Thoracic aorta (tissue), 2 donors: ENCODE results near the gene AXIN1. TPM values are rescaled to one million over a fixed set of nuclear protein-coding genes. Genes with fewer than 3 reads are reported as not detected.
"Not testable (repeated sequence)": the region's sequence is repeated elsewhere in the genome, so short reads cannot be mapped to it uniquely, and the experiment has no call there.

ENCODE experiments used
- ATAC-seq: fragments of 150-250 bp; one replicate; pipeline ENCODE4 v1.8.0; 2017; ENCODE audit warnings: low read depth; ENCODE audit not compliant: insufficient number of reproducible peaks, low FRiP score
- DNase-seq: peaks from one replicate; pipeline ENCODE4 v3.0.0-alpha.2; 2020; ENCODE audit warnings: low spot score
- H3K27ac ChIP-seq, 2 donors: fragments of 200-600 bp; sonication (generic); 1 replicate in 1 of 2; 2 replicates in 1 of 2; pipeline ENCODE4 v1.5.1; 2016; ENCODE audit warnings: mild to moderate bottlenecking in 2 of 2, moderate library complexity in 2 of 2
- H3K27me3 ChIP-seq: fragments of 200-600 bp; sonication (generic); replicated peaks from 2 replicates; pipeline ENCODE4 v1.6.0; 2016; ENCODE audit warnings: mild to moderate bottlenecking; ENCODE audit not compliant: insufficient read depth
- H3K36me3 ChIP-seq: fragments of 200-600 bp; sonication (generic); one replicate; pipeline ENCODE4 v1.5.1; 2016
- H3K4me1 ChIP-seq, 2 donors: fragments of 200-600 bp; sonication (generic); 1 replicate in 1 of 2; 2 replicates in 1 of 2; pipeline versions ENCODE4 v1.5.1 to v1.6.0; 2016; ENCODE audit warnings: low read depth in 2 of 2, mild to moderate bottlenecking in 1 of 2; ENCODE audit not compliant: control insufficient read depth in 1 of 2
- H3K4me3 ChIP-seq: fragments of 200-600 bp; sonication (generic); 2 replicates; pipeline ENCODE4 v1.5.1; 2016; ENCODE audit warnings: mild to moderate bottlenecking
- H3K9me3 ChIP-seq: fragments of 200-600 bp; sonication (generic); 2 replicates; pipeline ENCODE4 v1.5.1; 2016
- total RNA-seq, 2 donors: library from RNA; depleted of rRNA; stranded (reverse); fragments of >200 nt; gene quantifications; one replicate each; pipeline versions ENCODE4 v1.1.0 to v1.2.3, GENCODE V29; 2016
- TF ChIP-seq, protein P1 (sequence below): fragments of 200-600 bp; sonication (generic); IDR thresholded peaks from one replicate; pipeline ENCODE4 v1.5.1; 2019; ENCODE audit warnings: antibody characterized with exemption

AXIN1 gene
- total RNA-seq, 2 donors from 2014 or later: 20.0 to 27.2 TPM

DNA sequence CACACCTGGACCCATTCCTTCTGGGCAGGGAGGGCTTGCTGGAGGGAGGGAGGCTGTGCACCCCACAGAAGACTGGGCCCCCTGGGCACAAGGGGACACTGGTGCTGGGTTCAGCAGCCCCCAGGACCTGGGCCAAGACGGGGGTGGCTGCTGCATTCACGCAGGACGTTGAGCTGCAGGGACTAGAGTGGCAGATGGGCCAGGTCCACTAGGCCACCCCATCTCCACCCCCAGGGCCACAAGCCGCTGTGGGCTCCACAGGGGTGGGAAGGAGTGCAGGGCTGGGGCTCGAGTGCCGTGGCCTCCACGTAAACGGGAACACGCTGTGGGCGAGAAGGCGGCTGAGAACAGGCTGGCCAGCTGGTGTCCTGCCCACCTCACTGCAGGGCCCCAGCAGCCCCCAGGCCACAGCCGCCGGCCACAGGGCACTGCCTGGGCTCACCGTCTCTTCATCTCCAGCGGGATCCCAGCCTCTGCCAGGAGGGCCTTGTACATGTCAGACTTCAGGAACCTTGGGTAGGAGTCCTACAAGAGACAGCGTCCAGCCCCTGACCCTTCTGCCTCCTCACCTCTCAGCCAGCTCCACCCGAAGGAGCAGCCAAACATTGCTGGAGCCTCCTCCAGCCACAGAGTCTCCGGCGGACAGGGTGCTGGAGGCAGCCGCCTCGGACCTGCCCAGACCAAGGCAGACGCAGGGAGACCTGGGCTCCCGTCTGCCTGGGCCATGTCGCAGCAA lies 83.3 kb downstream of the AXIN1 start:
- Histone ChIP-seq H3K27me3 (no peaks in the 10 kb centered on the region), H3K27ac (no peak overlapping the region), H3K36me3 (peaks cover under 1% of the 10 kb centered on the region), H3K4me1 (no peaks in the 10 kb centered on the region), H3K4me3 (no peak overlapping the region), H3K9me3 (no peaks in the 10 kb centered on the region)
- TF ChIP-seq, protein P1, sequence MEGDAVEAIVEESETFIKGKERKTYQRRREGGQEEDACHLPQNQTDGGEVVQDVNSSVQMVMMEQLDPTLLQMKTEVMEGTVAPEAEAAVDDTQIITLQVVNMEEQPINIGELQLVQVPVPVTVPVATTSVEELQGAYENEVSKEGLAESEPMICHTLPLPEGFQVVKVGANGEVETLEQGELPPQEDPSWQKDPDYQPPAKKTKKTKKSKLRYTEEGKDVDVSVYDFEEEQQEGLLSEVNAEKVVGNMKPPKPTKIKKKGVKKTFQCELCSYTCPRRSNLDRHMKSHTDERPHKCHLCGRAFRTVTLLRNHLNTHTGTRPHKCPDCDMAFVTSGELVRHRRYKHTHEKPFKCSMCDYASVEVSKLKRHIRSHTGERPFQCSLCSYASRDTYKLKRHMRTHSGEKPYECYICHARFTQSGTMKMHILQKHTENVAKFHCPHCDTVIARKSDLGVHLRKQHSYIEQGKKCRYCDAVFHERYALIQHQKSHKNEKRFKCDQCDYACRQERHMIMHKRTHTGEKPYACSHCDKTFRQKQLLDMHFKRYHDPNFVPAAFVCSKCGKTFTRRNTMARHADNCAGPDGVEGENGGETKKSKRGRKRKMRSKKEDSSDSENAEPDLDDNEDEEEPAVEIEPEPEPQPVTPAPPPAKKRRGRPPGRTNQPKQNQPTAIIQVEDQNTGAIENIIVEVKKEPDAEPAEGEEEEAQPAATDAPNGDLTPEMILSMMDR: no peak
- ATAC-seq (no peak), DNase-seq (no peak)

DNA sequence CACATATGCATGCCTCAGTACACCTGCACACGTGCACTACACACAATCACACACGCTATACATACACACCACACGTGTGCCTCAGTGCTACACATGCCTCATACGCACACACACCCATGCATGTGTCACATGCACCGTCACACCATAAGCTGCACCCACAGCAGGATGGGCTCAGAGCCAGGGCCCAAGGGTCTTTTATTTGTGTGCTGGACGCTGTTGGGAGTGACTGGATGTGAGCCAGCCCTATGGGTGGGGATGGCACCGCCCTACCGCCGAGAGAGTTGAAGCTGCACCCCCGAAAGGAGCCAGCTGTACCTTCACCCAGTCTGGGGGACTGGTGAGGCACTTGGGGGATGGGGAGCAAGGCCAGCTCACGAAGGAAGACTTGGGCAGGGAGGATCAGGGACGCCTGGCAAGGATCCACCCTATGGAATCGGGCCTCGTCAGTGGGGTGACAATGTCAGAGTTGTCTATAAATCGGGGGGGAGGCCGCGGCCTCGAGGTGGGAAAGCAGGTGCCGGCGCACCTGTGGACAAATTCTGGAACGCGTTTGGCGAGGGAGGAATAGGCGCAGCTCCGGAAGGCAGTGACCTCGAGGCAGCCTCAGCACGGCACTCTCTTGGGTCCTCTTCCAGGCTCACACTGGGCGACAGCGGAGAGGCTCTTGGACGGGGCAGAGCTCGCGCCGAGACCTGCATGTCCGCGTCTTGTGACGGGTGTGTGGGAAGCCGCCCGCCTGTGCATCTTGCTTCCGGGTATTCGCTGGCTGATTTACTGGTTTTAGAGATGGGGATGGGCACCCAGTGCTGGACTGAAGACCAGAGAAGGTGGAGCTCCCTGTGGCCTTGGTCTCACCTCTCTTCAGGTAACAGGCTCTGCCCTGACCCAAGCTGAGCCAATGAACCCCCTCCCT lies 84.1 kb downstream of the AXIN1 start:
- TF ChIP-seq, protein P1: no peak
- H3K27ac ChIP-seq: no peak overlapping the region
- H3K9me3 ChIP-seq: no peaks in the 10 kb centered on the region
- DNase-seq: no peak
- no peaks in the 10 kb centered on the region for H3K27me3 ChIP-seq
- no peak for ATAC-seq
- peaks cover 7% of the 10 kb centered on the region for H3K36me3 ChIP-seq
- no peak overlapping the region for H3K4me3 ChIP-seq
- H3K4me1 ChIP-seq: no peaks in the 10 kb centered on the region

DNA sequence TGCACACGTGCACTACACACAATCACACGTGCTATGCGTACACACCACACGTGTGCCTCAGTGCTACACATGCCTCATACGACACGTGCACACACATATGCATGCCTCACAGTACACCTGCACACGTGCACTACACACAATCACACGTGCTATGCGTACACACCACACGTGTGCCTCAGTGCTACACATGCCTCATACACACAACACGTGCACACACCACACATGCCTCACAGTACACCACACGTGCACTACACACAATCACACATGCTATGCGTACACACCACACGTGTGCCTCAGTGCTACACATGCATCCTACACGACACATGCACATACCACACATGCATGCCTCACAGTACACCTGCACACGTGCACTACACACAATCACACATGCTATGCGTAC lies 85.0 kb downstream of the AXIN1 start:
- H3K4me3 ChIP-seq: not testable (repeated sequence)

DNA sequence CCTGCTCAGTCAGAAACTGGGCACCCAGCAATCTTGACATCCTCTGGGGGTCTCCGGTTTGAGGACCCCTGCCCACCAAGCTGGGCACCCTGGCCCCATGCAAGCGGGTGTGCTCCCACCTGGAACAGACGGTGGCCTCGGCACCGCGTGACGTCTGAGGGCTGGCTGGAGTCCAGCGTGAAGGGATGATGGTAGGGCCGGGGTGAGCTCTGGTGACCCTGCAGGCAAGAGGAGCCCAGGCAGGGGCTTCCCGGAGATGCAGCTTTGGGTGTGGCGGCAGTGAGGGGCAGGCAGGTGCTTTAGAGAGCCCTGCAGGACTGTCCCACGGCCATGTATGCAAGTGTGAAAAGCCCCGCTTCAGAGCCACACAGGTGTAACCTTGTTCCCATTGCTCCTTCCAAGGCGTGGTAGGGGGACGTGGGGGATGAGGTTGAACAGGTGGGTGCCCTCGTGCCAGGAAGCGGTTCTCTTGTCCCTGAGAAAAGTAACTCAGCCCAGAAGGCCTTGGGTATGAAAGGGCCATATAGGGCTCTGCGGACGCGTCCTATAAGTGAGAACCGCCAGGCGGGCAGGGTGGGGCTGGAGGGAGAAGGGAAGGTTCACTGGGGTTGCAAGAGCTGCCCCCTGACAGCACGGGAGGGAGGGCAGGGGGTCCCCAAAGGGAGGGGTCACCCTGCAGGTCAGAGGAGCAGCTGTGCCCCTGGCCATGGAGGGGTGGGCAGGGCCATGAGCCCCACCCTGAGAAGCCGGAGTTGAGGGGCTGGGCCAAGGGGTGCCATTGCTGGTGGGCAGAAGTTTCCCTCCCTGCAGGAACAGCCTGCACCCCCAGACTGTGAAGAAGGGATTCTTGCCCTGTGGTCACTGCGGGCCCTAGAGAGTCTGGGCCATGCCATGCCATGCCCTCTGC lies 86.0 kb downstream of the AXIN1 start:
- Histone ChIP-seq H3K36me3 (peaks cover 22% of the 10 kb centered on the region), H3K4me3 (no peak overlapping the region), H3K9me3 (no peaks in the 10 kb centered on the region), H3K27me3 (no peaks in the 10 kb centered on the region), H3K27ac (no peak overlapping the region), H3K4me1 (no peaks in the 10 kb centered on the region)
- ATAC-seq (no peak), DNase-seq (no peak)
- TF ChIP-seq, protein P1: no peak

More for the DNA sequence above, 85.0 kb downstream of the AXIN1 start:
- not testable (repeated sequence) for H3K9me3 ChIP-seq, DNase-seq, H3K4me1 ChIP-seq, ATAC-seq, H3K27ac ChIP-seq, H3K27me3 ChIP-seq
- peaks cover 14% of the 10 kb centered on the region for H3K36me3 ChIP-seq

DNA sequence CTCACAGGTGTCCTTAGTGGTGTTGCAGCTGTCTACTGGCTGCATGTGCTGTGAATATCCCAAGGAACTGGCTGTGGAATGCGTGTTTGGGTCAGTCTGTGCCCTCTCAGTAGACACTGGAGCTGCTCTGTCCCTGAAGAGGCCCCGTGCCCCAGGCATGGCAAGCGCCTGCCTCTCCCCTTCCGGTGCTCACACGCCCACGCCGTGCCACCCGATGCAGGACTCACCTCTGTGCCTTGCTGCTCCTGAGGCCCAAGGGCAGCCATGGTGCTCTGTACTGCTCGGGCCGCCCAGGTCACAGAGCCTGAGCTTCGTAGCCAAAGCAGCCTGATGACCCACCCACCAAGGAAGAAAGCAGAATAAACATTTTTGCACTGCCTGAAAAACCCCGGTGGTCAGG lies 86.8 kb downstream of the AXIN1 start:
- H3K27ac ChIP-seq: no peak overlapping the region
- H3K4me1 ChIP-seq: no peaks in the 10 kb centered on the region
- no peak for DNase-seq
- no peak for ATAC-seq
- H3K4me3 ChIP-seq: no peak overlapping the region
- peaks cover 25% of the 10 kb centered on the region for H3K36me3 ChIP-seq
- H3K27me3 ChIP-seq: no peaks in the 10 kb centered on the region
- H3K9me3 ChIP-seq: no peaks in the 10 kb centered on the region
- TF ChIP-seq, protein P1: no peak
